Liver (tissue), 3 donors: ENCODE data around the gene GALE.

Source experiments
- ATF3 ChIP-seq: IDR thresholded peaks from 2 replicates; pipeline ENCODE4 v1.6.1; 2016; ENCODE audit warnings: antibody characterized with exemption
- EGR1 ChIP-seq, 2 donors: IDR thresholded peaks; 2 replicates each; pipeline ENCODE4 v1.6.1; 2016 to 2018; ENCODE audit warnings: antibody characterized with exemption in 2 of 2, low read depth in 2 of 2
- GABPA ChIP-seq, 2 donors: IDR thresholded peaks in 1 of 2; conservative IDR thresholded peaks in 1 of 2; 2 replicates each; pipeline ENCODE4 v1.6.1; 2016; ENCODE audit warnings: antibody characterized with exemption in 2 of 2, mild to moderate bottlenecking in 1 of 2, moderate library complexity in 1 of 2
- HNF4G ChIP-seq: IDR thresholded peaks from 2 replicates; pipeline ENCODE4 v1.6.1; 2016; ENCODE audit warnings: antibody characterized with exemption
- JUND ChIP-seq, 2 donors: IDR thresholded peaks; 2 replicates each; pipeline ENCODE4 v1.6.1; 2016; ENCODE audit warnings: antibody characterized with exemption in 2 of 2
- MAX ChIP-seq: IDR thresholded peaks from 2 replicates; pipeline ENCODE4 v1.6.1; 2016; ENCODE audit warnings: antibody characterized with exemption
- NR2F2 ChIP-seq: IDR thresholded peaks from 2 replicates; pipeline ENCODE4 v1.6.1; 2016; ENCODE audit warnings: antibody characterized with exemption
- RAD21 ChIP-seq, 2 donors: IDR thresholded peaks; 2 replicates each; pipeline ENCODE4 v1.6.1; 2016; ENCODE audit warnings: antibody characterized with exemption in 2 of 2, mild to moderate bottlenecking in 2 of 2
- SP1 ChIP-seq: IDR thresholded peaks from 2 replicates; pipeline ENCODE4 v1.6.1; 2018; ENCODE audit warnings: antibody characterized with exemption, mild to moderate bottlenecking
- TAF1 ChIP-seq: conservative IDR thresholded peaks from 2 replicates; pipeline ENCODE4 v1.6.1; 2016; ENCODE audit warnings: antibody characterized with exemption, mild to moderate bottlenecking
- YY1 ChIP-seq: IDR thresholded peaks from 2 replicates; pipeline ENCODE4 v1.6.1; 2016; ENCODE audit warnings: antibody characterized with exemption, mild to moderate bottlenecking
- ZBTB33 ChIP-seq: IDR thresholded peaks from 2 replicates; pipeline ENCODE4 v1.6.1; 2016; ENCODE audit warnings: antibody characterized with exemption
- TF ChIP-seq, protein P1 (sequence below): fragments of 150-350 bp; IDR thresholded peaks from 2 replicates; pipeline ENCODE4 v1.5.1; 2017; ENCODE audit warnings: improper control_type of control experiment, low read depth, low read length; ENCODE audit not compliant: missing input control
- TF ChIP-seq, protein P2 (sequence below): IDR thresholded peaks from 2 replicates; pipeline ENCODE4 v1.6.1; 2016; ENCODE audit warnings: antibody characterized with exemption, mild to moderate bottlenecking
- donor health status: healthy.
- donor health status: healthy.

DNA sequence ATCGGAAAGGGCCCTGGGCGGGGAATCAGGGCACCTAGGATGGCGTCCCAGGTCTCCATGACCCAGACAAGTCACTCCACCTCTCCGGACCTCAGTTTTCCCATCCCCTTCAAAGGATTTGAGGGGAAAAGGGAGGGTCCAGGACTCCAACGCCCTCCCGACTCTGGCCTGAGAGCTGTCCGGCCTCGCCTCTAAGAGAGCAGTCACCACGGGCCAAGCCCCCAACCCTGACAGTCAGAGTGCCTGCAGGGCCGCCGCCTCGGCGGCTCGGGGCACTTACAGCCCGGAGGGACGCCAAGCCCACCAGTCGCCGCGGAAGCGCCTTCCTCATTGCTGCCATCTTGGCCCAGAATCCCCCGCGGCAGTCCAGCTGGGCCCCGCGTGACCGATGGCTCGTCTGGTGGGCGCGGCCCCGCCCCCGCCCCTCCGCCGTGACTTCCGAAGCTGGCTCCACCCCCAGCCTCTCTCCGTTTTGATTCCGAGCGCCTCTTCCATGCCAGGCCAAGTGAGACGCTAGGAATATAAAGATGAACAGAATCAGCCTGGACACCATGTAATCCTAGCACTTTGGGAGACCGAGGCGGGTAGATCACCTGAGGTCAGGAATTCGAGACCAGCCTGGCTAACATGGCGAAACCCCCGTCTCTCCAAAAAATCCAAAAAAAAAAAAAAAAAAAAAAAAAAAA lies 24.7 kb upstream of the GALE start, which contains the start of gene HMGCL:
- TF ChIP-seq, protein P1, sequence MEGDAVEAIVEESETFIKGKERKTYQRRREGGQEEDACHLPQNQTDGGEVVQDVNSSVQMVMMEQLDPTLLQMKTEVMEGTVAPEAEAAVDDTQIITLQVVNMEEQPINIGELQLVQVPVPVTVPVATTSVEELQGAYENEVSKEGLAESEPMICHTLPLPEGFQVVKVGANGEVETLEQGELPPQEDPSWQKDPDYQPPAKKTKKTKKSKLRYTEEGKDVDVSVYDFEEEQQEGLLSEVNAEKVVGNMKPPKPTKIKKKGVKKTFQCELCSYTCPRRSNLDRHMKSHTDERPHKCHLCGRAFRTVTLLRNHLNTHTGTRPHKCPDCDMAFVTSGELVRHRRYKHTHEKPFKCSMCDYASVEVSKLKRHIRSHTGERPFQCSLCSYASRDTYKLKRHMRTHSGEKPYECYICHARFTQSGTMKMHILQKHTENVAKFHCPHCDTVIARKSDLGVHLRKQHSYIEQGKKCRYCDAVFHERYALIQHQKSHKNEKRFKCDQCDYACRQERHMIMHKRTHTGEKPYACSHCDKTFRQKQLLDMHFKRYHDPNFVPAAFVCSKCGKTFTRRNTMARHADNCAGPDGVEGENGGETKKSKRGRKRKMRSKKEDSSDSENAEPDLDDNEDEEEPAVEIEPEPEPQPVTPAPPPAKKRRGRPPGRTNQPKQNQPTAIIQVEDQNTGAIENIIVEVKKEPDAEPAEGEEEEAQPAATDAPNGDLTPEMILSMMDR, result no peak
- TF ChIP-seq RAD21 (IDR thresholded peaks at IDR 0.05) (peak; percentile 16 to 25), GABPA (IDR thresholded peaks at IDR 0.05 in 1 of 2, conservative IDR thresholded peaks at IDR 0.05 in 1 of 2) (peak in 1 of 2 donors; percentile 45), MAX (no peak), NR2F2 (no peak), ZBTB33 (peak; percentile 51), JUND (IDR thresholded peaks at IDR 0.05) (peak in 1 of 2 donors; percentile 14), TAF1 (peak; percentile 53), ATF3 (no peak), HNF4G (no peak), SP1 (peak; percentile 11), EGR1 (IDR thresholded peaks at IDR 0.05; ENCODE audit: low read depth in 2 of 2) (peak; percentile 95 to 96), YY1 (peak; percentile 99)
- TF ChIP-seq, protein P2, sequence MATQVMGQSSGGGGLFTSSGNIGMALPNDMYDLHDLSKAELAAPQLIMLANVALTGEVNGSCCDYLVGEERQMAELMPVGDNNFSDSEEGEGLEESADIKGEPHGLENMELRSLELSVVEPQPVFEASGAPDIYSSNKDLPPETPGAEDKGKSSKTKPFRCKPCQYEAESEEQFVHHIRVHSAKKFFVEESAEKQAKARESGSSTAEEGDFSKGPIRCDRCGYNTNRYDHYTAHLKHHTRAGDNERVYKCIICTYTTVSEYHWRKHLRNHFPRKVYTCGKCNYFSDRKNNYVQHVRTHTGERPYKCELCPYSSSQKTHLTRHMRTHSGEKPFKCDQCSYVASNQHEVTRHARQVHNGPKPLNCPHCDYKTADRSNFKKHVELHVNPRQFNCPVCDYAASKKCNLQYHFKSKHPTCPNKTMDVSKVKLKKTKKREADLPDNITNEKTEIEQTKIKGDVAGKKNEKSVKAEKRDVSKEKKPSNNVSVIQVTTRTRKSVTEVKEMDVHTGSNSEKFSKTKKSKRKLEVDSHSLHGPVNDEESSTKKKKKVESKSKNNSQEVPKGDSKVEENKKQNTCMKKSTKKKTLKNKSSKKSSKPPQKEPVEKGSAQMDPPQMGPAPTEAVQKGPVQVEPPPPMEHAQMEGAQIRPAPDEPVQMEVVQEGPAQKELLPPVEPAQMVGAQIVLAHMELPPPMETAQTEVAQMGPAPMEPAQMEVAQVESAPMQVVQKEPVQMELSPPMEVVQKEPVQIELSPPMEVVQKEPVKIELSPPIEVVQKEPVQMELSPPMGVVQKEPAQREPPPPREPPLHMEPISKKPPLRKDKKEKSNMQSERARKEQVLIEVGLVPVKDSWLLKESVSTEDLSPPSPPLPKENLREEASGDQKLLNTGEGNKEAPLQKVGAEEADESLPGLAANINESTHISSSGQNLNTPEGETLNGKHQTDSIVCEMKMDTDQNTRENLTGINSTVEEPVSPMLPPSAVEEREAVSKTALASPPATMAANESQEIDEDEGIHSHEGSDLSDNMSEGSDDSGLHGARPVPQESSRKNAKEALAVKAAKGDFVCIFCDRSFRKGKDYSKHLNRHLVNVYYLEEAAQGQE, result peak; percentile 88
